Measurements from ENCODE around the gene KRTCAP2. TPM values are rescaled to one million over a fixed set of nuclear protein-coding genes. Genes with fewer than 3 reads are reported as not detected.
A peak's percentile ranks its signal among the peaks of the same experiment; 100 is the strongest.

Gene KRTCAP2
- total and polyA plus RNA-seq, 9 donors, result 96.5 to 499 (median 166) TPM

GRCh38 chr1:155197901-155198546 is 24.9 kb upstream of the KRTCAP2 start:
- peaks cover 12% of the 10 kb centered on the region for H3K4me1 ChIP-seq (ENCODE audit: insufficient read depth)
- peak overlapping the region; percentile 5 to 81 for H3K27ac ChIP-seq
- 86 to 91% (median 89%) methylated on average over 15 of the region's 15 CpGs for WGBS, 3 donors
- no peak overlapping the region for H3K4me3 ChIP-seq
- H3K27me3 ChIP-seq, result no peaks in the 10 kb centered on the region
- no peak for DNase-seq
- H3K9me3 ChIP-seq, result no peaks in the 10 kb centered on the region
- intact Hi-C loops (cut with DNase I), result no loop called here
- TF ChIP-seq CTCF (IDR thresholded peaks at IDR 0.05), result no peak
- no peak for TF ChIP-seq EP300 (IDR thresholded peaks at IDR 0.05)
- no peak for TF ChIP-seq POLR2A (IDR thresholded peaks at IDR 0.05)
- no peaks in the 10 kb centered on the region for H3K36me3 ChIP-seq

GRCh38 chr1:155196893-155197638 is 24.0 kb upstream of the KRTCAP2 start:
- intact Hi-C loops (cut with DNase I), result no loop called here
- peaks cover 13% of the 10 kb centered on the region for H3K4me1 ChIP-seq (ENCODE audit: insufficient read depth)
- 61 to 75% (median 69%) methylated on average over 20 of the region's 20 CpGs for WGBS, 3 donors
- no peaks in the 10 kb centered on the region for H3K9me3 ChIP-seq
- no peaks in the 10 kb centered on the region for H3K36me3 ChIP-seq
- H3K4me3 ChIP-seq, result no peak overlapping the region
- no peaks in the 10 kb centered on the region for H3K27me3 ChIP-seq
- DNase-seq, result peak; percentile 73 to 86 (median 83)
- H3K27ac ChIP-seq, result peak overlapping the region; percentile 5 to 81
- no peak for TF ChIP-seq CTCF (IDR thresholded peaks at IDR 0.05)
- TF ChIP-seq EP300 (IDR thresholded peaks at IDR 0.05), result no peak
- no peak for TF ChIP-seq POLR2A (IDR thresholded peaks at IDR 0.05)

GRCh38 chr1:155196103-155196892 is 23.2 kb upstream of the KRTCAP2 start:
- H3K27me3 ChIP-seq, result no peaks in the 10 kb centered on the region
- TF ChIP-seq CTCF (IDR thresholded peaks at IDR 0.05) (no peak), POLR2A (IDR thresholded peaks at IDR 0.05) (no peak), EP300 (IDR thresholded peaks at IDR 0.05) (no peak)
- intact Hi-C loops (cut with DNase I), result no loop called here
- H3K4me3 ChIP-seq, result no peak overlapping the region
- H3K9me3 ChIP-seq, result no peaks in the 10 kb centered on the region
- H3K4me1 ChIP-seq (ENCODE audit: insufficient read depth), result peaks cover 13% of the 10 kb centered on the region
- peak overlapping the region in 1 of 2 donors; percentile 82 for H3K27ac ChIP-seq
- peak in 2 of 5 donors; percentile 59 to 63 for DNase-seq
- no peaks in the 10 kb centered on the region for H3K36me3 ChIP-seq
- 72 to 87% (median 81%) methylated on average over 6 of the region's 6 CpGs for WGBS, 3 donors

Measured in ovary (tissue), 9 donors.